Measurements from ENCODE around the gene SKIC8.
A peak's percentile ranks its signal among the peaks of the same experiment; 100 is the strongest.

Gene SKIC8

GRCh38 chr15:78322243-78322642, 22.8 kb upstream of the SKIC8 start:
- DNase-seq (ENCODE audit: low read depth in 1 of 2, low spot score in 1 of 2), result no peak

- DNase-seq (ENCODE audit: low read depth in 1 of 2, low spot score in 1 of 2), result no peak
Measured at GRCh38 chr15:78321786-78322185, 22.4 kb upstream of the SKIC8 start.

DNA sequence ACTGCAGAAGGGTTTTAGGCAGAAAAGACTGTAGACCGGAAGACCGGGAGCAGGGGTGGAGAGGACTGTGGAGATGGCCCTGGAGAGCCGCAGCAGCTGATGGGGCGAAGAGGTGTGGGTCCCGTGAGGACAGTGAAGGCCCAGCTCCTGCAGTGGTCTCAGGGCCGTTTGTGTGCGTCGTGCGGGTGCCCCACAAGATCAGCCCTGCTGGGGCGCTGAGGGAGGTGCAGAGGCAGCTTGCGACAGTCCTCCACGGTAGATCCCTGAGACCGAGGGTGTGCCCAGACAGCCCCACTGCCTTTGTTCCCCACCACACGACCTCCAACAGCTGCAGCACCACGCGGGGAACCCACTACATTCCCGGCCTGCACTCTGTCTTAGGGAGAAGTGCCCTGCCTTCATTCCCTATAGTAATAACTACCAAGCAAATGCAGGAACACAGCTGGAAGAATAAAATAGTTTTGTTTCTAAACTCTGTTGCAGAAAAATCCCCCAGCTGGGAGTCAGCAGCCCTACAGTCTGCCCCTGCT, 21.7 kb upstream of the SKIC8 start:
- no peak for DNase-seq (ENCODE audit: low read depth in 1 of 2, low spot score in 1 of 2)

- no peak for DNase-seq (ENCODE audit: low read depth in 1 of 2, low spot score in 1 of 2)
Measured at GRCh38 chr15:78320183-78320582, 20.8 kb upstream of the SKIC8 start.

DNA sequence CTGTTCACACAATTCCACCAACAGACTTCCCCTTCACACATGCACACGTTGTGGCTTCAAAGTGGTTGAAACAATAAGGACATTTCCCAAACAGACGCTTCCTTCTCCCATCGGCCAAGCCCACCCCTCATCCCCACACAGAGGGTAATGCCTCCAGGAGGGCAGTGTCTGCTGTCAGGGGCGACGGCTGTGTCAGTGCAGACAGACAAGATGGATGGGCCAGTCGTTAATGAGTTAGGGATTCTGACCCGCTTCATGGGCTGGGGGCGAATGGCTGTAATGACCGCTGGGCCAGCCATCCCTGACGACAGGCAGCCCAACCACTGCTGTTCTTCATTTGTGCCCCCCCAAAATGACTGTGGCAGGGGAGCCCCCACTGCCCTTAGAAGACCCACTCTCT, 20.2 kb upstream of the SKIC8 start:
- no peak for DNase-seq (ENCODE audit: low read depth in 1 of 2, low spot score in 1 of 2)

DNA sequence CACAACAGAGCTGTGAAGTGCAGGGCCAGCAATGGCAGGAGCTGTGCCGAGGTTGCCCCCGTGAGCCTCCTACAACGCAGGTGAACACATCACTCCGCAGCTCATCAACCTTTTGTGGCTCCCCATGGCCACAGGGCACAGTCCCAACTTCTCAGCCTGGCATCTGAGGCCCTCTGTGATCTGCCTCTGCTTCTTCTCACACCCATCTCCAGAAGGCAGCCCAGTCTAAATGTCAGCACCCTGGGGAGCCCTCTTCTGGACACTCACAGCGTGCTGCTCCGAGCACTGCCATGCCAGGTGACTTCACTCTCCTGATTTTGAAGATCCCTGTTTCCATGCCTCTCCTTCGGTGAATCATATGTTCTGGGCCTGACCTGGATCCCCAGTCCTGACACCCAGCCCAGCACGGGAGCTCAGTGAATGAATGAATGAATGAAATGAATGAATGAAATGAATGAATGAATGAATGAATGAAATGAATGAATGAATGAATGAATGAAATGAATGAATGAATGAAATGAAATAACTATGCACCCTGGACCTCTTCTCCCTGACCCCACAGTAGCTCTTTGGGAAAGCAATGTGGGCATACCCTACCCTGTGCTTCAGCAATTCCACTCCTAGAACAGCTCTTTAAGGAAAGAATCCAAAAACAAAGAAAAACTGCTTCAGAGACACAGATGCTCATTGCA, 17.9 kb upstream of the SKIC8 start:
- DNase-seq (ENCODE audit: low read depth in 1 of 2, low spot score in 1 of 2), result no peak

GRCh38 chr15:78316283-78317083, 17.1 kb upstream of the SKIC8 start:
- no peak for DNase-seq (ENCODE audit: low read depth in 1 of 2, low spot score in 1 of 2)

DNA sequence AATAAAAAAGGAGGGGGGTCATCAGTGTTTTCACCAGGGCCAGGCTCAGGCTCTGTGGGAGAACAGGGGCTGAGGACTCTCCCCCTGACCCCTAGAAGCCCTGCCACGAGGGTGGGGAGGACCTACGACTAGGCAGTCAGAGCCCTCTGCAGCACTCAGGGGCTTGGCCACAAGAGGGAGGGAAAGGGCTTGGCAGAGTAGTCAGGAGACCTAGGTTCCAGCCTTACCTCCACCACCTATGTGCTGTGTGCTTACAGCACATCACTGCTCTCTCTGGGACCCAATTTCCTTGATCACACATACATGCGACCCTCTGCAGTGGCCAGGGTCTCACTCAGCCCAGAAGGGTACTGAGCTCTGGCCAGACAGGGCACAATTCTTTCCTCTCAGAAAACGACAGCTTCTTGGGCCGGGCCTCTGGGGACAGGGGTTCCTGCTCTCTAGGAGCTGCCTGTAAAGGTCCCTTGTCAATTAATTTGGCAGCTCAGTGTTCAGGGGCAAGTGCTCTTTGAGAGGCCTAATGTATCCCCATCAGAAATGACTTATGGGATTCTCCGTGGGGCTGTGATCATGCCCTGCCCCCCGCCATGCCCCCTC, 16.4 kb upstream of the SKIC8 start:
- no peak for DNase-seq (ENCODE audit: low read depth in 1 of 2, low spot score in 1 of 2)

DNA sequence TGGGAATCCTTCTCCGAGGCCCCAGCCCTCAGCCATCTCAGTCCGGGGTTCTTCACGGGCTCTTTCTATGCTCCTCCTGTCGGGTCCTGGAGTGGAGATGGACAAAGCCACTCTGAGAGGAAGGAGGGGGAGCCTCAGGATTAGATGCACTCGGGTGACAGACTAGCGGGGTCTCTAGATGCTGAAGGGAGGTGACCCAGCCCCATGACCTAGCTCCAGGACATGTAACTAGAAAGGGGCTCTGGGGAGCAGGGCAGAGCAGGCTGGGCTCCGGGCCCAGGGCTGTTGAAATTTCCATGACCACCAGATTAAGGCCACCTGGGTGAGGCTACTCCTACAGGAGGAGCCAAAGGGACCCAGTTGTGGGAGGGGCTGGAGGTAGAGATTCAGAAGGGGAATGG, 14.8 kb upstream of the SKIC8 start:
- no peak for DNase-seq (ENCODE audit: low read depth in 1 of 2, low spot score in 1 of 2)

GRCh38 chr15:78313383-78313782, 14.0 kb upstream of the SKIC8 start:
- DNase-seq (ENCODE audit: low read depth in 1 of 2, low spot score in 1 of 2), result no peak

- DNase-seq (ENCODE audit: low read depth in 1 of 2, low spot score in 1 of 2), result no peak
Measured at GRCh38 chr15:78312957-78313356, 13.5 kb upstream of the SKIC8 start.

- no peak for DNase-seq (ENCODE audit: low read depth in 1 of 2, low spot score in 1 of 2)
Measured at GRCh38 chr15:78312536-78312935, 13.1 kb upstream of the SKIC8 start.

DNA sequence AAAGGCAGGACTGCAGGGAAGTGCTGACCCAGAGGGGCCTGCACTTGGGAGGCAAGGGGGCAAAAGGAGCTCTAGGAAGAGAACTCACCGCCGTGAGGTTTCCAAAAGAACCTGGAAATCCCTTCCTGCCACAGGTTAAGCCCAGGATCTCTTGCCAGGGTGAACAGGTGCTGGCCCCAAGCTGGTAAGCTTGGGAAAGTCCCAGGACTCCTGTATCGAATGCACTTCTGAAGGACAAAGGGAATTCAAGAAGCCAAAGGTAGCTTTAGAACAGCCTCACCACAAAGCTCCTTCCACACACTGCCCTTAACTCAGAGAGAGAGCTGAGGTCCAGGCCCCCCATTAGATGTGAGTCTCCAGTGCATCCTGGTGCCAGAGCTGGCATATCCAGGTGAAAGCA, 11.9 kb upstream of the SKIC8 start:
- DNase-seq (ENCODE audit: low read depth in 1 of 2, low spot score in 1 of 2), result no peak

- DNase-seq (ENCODE audit: low read depth in 1 of 2, low spot score in 1 of 2), result peak; percentile 10 to 27
Measured at GRCh38 chr15:78308422-78309032, 9.1 kb upstream of the SKIC8 start.

- DNase-seq (ENCODE audit: low read depth in 1 of 2, low spot score in 1 of 2), result no peak
Measured at GRCh38 chr15:78307976-78308375, 8.6 kb upstream of the SKIC8 start.

DNA sequence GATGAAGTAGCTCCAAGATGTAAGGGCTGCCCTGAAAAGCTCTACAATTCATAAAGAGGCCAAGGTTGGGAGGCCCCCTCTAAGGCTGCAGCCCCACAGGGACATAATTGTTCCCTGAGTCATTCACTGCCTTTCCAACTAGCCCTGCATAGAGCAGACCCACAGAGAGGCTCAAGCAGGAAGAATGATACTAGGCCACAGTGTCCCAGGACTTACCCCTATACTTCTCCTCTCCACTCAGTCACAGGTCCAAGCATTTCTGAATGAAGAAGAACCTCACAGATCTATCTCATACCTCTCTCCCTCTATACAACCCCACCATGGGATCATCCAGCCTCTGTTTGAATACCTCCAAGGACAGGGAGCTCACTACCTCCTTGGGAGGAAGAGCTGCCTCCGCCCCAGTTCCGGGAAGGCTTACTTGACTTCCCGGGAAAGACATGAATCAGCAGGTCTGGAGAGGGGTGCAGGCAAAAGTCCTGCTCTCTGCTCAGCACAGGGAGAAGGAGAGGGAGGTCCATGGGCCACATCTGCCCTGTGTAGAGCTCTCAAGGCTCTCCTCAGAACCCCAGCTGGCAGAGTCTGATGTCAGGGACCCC, 6.9 kb upstream of the SKIC8 start:
- DNase-seq (ENCODE audit: low read depth in 1 of 2, low spot score in 1 of 2), result no peak

DNA sequence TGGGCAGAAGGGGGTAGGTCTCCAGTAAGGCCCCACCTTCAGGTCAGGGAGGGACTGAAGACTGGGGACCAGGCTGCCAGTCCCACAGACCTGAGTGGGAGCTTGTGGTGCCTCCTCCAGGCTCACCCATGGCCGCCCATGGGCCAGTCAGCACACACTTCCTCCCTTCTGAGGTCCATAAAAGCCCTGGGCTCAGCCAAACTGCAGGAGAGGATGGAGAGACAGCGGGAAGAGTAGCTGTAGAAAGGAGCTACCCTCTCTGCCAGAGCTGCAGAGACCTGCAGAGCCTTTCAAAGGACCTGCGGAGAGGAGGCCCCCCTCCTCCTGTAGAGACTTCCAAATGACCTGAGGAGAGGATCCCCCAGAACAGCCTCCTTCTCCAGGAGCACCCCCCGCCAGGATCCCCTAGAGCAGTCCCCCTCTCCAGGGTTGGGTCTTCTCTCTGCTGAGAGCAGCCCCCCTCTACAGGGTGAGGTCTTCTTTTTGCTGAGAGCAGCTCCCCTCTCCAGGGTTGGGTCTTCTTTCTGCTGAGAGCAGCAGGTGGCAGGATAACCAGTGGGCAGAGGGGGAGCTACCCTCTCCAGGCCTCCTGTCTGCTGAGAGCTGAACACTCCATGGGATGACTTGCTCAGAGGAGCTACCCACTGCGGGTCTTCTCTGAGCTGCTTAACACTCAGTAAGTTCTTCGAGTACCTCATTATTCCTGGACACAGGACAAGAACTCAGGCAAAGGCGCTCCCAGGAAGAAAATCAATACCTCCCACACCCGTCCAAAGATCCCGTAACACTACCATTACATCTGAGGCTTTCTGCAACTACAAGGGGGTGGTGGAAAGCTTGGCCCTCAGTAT, 5.0 kb upstream of the SKIC8 start:
- no peak for DNase-seq (ENCODE audit: low read depth in 1 of 2, low spot score in 1 of 2)

GRCh38 chr15:78302579-78303312, 3.3 kb upstream of the SKIC8 start:
- DNase-seq (ENCODE audit: low read depth in 1 of 2, low spot score in 1 of 2), result no peak

- no peak for DNase-seq (ENCODE audit: low read depth in 1 of 2, low spot score in 1 of 2)
Measured at GRCh38 chr15:78301828-78302227, 2.4 kb upstream of the SKIC8 start.

DNA sequence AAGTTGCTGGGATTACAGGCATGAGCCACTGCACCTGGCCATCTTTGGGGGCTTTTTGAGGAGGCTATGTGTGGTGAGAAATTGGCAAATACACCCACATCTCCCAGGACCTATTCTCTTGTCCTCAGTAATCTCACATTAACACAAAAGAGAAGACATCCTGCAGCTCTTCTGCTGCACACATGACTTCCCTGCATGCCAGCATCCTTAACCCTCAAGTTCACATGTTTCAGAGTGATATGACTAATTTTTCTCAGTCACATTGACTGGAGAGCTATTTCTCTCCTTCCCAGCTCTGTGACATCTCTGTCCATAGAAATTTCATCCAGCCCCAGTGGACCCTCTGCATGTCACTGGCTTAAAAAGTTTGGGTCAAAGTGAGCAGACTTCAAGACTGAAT, 1.9 kb upstream of the SKIC8 start:
- DNase-seq (ENCODE audit: low read depth in 1 of 2, low spot score in 1 of 2), result no peak
